GM21367 (cell line): ENCODE measurements around the gene LBP.
"Not testable (repeated sequence)": the region's sequence is repeated elsewhere in the genome, so short reads cannot be mapped to it uniquely, and the experiment has no call there.

Experiments
- ATAC-seq: cut with Tn5 transposase; IDR thresholded peaks from one replicate; pipeline ENCODE4 v1.9.1; 2021; ENCODE audit not compliant: unreplicated experiment

LBP gene

GRCh38 chr20:38317422-38317821 lies 28.9 kb upstream of the LBP start:
- ATAC-seq = no peak

GRCh38 chr20:38320221-38320620 lies 26.1 kb upstream of the LBP start:
- no peak for ATAC-seq

DNA sequence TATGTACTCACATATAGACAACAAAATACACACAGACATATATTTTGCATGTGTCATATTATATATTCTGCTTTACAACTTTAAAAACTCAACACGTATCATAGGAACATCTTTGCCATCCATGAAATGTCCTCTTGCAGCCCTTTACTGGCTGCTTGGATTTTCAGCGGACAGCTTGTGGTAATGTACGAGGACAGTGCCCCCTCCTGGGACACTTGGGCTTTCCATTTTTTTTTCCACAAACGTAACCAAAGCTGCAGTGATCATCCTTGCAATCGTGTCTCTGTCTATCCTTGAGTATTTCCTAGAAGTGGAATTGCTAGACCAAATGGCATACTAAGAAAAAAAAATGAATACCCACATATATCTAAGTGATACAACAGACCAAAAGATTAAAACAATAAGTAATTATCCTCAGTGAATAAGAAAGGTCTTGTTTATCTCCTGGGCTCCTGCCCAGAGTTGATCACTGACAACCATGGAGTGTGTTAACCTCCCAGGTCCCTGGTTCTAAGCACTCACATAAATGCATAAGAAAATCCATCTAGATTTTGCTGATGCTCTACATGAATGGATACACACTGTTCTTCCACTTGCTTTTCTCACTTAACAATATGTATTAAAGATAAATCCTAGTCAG lies 24.2 kb upstream of the LBP start:
- ATAC-seq = no peak

DNA sequence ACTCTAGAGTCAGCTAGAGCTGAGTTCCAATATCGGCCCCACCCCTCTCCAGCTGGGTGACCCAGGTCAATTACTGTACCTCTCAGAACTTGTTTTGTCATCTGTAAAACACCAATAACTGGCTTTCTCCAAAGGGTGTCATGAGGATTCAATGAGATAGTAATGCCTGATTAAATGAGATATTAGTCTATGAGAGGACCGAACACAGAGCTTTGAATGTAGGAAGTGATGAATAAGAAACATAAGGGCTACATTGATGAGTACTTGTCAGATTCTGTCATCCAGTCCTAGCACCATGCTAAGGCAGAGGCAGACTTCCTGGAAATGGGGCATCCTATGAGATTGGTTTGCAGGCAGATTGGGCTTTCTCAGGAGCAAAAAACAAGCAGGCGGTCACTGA lies 22.1 kb upstream of the LBP start:
- ATAC-seq = no peak

DNA sequence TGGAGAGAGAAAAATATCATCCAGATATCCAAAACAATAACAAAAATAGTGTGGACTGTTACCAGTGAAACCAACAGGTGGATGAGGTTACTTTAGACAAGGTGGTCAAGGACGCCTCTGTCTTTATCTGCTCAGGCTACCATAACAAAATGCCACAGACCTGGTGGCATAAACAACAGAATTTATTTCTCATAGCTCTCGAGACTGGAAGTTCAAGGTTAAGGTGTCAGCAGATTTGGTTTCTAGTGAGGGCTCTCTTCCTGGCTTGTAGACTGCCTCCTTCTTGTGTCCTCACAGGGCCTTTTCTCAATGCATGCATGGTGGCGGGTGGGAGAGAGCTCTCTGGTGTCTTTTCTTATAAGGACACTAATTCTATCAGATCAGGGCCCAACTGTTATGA lies 21.1 kb upstream of the LBP start:
- no peak for ATAC-seq

DNA sequence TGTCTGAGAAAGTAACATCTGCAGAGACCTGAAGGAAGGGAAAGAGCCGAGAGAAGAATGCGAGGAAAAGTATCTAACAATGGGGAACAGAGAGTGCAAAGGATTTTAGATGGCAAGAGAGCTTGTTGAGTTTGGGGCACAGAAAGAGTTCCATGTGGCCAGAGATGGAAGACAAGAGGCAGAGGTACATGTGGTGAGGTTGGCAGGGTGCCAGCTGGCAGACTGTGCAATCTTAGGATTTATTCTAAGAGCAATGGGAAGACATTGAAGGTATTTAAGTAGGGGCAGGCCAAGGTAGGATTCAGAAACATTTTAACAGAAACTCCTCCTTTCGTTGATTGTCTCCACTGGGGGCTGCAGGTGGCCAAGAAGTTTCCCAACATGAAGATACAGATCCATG lies 20.4 kb upstream of the LBP start:
- no peak for ATAC-seq

GRCh38 chr20:38326309-38326708 lies 20.0 kb upstream of the LBP start:
- ATAC-seq = no peak

DNA sequence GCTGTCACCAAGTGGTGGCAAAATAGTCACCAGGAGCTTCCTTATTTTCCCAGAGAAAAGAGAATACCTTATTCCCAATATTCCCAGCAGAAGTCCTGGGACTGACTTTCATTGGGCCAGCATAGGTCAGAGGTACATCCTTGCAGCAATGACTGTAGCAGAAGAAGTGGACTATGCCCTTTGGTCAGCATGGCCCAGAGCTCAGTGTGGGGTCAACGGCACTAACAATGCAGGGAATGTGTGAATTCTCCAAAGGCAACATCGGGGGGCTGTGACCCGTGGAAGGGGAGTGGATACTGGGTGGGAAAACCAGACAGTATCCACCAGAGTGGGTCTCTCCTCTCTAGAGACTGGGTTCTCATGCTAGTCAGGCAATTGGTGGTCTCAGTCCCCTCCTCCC lies 15.6 kb upstream of the LBP start:
- ATAC-seq = no peak

GRCh38 chr20:38331245-38331644 lies 15.0 kb upstream of the LBP start:
- ATAC-seq = no peak

- no peak for ATAC-seq
Measured at GRCh38 chr20:38331814-38332213, 14.5 kb upstream of the LBP start.

- ATAC-seq = no peak
Measured at GRCh38 chr20:38334016-38334415, 12.3 kb upstream of the LBP start.

DNA sequence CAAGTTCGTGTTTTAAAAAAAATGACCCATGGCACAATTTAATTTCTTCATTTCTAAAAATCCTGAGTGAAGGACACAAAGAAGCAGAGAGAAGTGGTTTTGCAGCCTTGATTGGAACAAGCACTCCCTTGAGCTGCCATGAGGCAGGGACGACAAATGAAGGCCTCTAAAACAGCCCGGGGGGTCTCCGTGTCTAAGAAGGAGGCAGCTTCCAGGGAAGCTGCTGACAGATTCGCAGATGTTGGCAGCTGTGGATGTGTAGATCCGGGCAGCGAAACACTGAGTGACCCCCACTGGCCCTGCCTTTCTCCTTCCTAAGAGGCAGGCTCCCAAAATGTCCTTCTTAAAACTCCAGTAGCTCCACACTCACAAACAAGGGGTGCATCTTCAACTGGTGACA lies 9.6 kb upstream of the LBP start:
- no peak for ATAC-seq

DNA sequence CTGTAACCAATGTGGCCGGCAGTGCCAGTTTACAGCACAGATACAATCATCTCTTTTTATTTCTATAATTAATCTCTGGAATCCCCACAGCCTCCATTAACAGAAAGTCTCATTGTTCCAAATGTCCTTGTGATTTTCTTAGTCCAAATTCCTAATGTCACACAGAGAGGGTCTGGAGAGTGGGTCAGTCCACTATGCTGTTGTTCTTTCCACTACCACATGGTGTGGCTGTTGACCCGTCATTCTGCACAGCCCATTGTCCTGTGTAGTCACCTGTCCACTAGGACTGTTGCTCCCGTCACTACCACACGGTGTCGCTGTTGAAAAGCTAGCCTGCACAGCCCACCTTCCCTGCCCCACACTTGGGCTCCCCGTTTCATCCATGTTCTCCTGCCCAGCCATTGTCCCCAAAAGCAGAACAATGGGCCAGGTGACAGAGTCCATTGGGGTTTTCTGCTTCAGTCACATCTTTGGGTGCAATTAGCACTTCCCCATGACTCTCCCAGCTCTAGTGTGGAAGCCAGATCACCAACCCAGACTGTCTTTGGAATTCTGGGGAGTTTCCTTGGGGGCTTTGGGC lies 8.6 kb upstream of the LBP start:
- ATAC-seq = no peak

- ATAC-seq = no peak
Measured at GRCh38 chr20:38338849-38339520, 7.3 kb upstream of the LBP start.

- not testable (repeated sequence) for ATAC-seq
Measured at GRCh38 chr20:38339521-38339896, 6.8 kb upstream of the LBP start.

DNA sequence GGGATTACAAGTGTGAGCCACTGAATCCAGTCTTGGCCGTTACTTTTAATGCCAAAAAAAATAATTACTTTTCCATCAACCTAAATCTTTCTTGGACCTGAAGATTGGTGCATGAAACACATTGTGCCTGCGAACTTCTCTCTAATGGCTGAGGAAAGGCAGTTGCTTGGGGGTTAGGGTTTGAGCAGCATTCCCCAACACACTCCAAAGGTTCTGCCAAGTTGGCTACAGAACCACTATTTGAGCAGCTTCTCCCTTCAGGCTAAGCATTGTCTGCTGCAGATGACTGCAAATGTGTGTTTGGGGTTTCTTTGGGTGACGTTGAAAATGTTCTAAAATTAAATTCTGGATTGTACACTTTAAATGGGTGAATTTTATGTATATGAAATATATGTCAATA lies 6.3 kb upstream of the LBP start:
- no peak for ATAC-seq

- ATAC-seq = no peak
Measured at GRCh38 chr20:38340693-38341092, 5.6 kb upstream of the LBP start.

DNA sequence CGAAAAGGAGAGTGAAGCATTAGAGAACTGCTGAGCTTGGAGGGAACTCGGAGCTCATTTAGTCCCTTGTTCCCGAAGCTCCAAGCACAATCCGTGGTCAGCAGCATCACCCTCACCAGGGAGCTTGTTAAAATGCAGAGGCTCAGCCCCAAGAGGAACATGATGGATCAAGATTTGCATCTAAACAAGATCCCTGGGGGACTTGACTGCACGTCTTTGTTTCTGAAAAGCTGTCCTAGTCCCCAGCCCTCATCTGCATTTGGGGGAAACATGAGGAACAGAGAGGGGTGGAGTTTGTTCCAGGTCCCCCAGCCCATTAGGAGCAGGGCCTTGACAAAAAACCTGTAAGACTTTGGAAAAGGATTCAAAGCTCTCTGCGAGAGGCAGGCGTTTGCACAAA lies 4.1 kb upstream of the LBP start:
- no peak for ATAC-seq

GRCh38 chr20:38342713-38343310 lies 3.5 kb upstream of the LBP start:
- no peak for ATAC-seq

DNA sequence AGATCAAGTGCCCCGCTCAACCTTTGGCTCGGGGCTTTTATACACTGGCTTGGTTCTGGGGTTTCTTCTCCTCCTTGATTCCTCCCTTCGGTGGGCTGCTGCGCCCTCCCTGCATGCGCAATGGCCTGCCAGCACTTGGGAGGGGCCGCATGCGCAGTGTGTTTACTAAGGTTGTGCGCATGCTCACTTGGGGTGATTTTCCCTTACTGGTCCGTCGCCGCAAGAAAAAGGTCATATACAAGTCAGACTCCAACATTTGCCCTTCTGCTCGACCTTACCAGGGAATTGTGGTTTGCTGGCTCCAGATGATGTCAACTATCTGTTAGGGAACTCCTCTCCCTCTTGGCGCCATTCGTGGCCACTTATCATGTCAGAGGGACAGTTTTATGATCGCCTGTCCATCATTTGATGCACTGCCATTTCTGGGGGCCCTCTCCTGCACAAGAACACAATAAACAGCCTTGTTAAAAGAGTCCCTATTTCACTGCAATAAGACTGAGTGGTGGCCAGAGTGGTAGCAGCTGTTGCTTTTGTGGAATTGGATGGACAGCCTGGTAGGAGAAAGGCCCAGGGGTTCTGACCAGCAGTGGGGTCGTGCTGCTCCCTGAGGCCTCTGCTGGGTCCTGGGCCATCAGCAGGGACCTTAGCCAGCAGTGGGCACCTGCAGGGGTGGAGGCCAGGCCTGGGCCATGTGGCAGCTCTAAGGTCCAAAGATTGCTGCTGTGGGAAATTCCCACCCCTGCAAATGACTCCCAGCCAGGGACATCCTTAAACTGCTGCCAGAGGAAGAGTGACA lies 2.8 kb upstream of the LBP start:
- ATAC-seq = no peak

DNA sequence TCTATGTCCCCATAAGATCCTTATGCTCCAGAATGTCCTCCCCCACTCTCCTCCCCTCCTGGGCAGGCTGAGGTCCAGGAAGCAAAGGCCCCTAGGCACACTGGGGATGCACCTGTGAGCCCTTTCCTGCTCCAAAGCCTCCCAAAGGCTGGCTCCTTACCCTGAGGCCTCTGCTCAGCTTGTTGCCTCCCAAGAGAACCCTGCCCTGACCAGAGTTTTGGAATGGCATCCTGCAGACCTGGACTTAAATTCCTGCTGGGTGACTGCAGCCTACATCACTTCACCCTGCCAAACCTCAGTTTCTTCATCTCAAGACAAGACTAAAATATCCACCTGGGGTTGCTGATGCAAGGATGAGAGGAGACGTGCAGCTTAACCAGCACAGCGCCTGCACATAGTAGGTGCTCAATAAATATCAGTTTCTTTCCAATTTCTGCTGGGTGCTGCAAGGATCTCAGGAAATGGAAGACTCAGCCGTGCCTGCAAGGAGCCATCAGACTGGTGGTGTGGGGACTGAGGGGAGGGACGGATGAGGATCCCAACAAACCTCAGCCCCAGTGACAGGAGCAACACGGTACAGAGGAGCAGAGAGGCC lies 2.1 kb upstream of the LBP start:
- no peak for ATAC-seq
